Measurements from ENCODE around the gene CAPS2. TPM values are rescaled to one million over a fixed set of nuclear protein-coding genes. Genes with fewer than 3 reads are reported as not detected.

Gene CAPS2
- total RNA-seq, 4 donors from 2014 or later: 2.6 to 19.4 (median 8.4) TPM

DNA sequence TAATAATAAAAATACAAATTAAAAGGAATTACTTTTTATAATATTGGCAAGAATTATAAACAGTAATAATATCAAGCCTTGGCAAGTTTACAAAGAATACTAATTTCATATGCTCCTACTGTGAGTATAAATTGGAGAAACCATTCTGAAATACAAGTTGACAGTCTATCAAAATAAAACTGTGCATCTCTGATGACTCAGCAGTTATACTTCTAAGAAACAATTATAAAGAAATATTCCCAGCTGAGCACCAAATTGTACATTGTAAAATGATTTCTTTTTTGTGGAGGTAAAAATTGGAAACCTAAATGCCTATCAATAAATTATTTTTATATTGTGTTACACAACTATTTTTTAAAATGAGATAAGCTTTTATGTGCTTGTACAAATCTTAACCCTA lies 85.0 kb downstream of the CAPS2 start:
- no peak overlapping the region for H3K4me3 ChIP-seq
- no peak for DNase-seq (ENCODE audit: low spot score in 2 of 2)
- H3K27ac ChIP-seq: no peak overlapping the region
- H3K4me1 ChIP-seq: no peaks in the 10 kb centered on the region
- no peaks in the 10 kb centered on the region for H3K27me3 ChIP-seq
- H3K9me3 ChIP-seq: no peaks in the 10 kb centered on the region
- H3K36me3 ChIP-seq: no peaks in the 10 kb centered on the region
- TF ChIP-seq POLR2A (IDR thresholded peaks at IDR 0.05) (no peak), EP300 (IDR thresholded peaks at IDR 0.05) (no peak), CTCF (IDR thresholded peaks at IDR 0.05) (no peak), POLR2AphosphoS5 (IDR thresholded peaks at IDR 0.05) (no peak)

- H3K27me3 ChIP-seq: no peaks in the 10 kb centered on the region
- DNase-seq (ENCODE audit: low spot score in 2 of 2): no peak
- H3K27ac ChIP-seq: no peak overlapping the region
- no peak for TF ChIP-seq EP300 (IDR thresholded peaks at IDR 0.05)
- TF ChIP-seq CTCF (IDR thresholded peaks at IDR 0.05): no peak
- TF ChIP-seq POLR2AphosphoS5 (IDR thresholded peaks at IDR 0.05): no peak
- no peaks in the 10 kb centered on the region for H3K4me1 ChIP-seq
- H3K36me3 ChIP-seq: no peaks in the 10 kb centered on the region
- H3K9me3 ChIP-seq: no peaks in the 10 kb centered on the region
- H3K4me3 ChIP-seq: no peak overlapping the region
These were observed 90.1 kb downstream of the CAPS2 start for GRCh38 chr12:75239987-75240386.

GRCh38 chr12:75236206-75236605 lies 93.9 kb downstream of the CAPS2 start:
- DNase-seq (ENCODE audit: low spot score in 2 of 2): no peak
- Histone ChIP-seq H3K36me3 (no peaks in the 10 kb centered on the region), H3K27ac (no peak overlapping the region), H3K4me1 (no peaks in the 10 kb centered on the region), H3K4me3 (no peak overlapping the region), H3K27me3 (no peaks in the 10 kb centered on the region), H3K9me3 (peaks cover 3% of the 10 kb centered on the region)
- TF ChIP-seq POLR2AphosphoS5 (IDR thresholded peaks at IDR 0.05) (no peak), CTCF (IDR thresholded peaks at IDR 0.05) (no peak), EP300 (IDR thresholded peaks at IDR 0.05) (no peak), POLR2A (IDR thresholded peaks at IDR 0.05) (no peak)
- 47% methylated on average over 1 of the region's 1 CpG for WGBS

GRCh38 chr12:75227132-75227531 lies 103.0 kb downstream of the CAPS2 start:
- no peak for TF ChIP-seq POLR2AphosphoS5 (IDR thresholded peaks at IDR 0.05)
- no peak for TF ChIP-seq POLR2A (IDR thresholded peaks at IDR 0.05)
- no peak for TF ChIP-seq CTCF (IDR thresholded peaks at IDR 0.05)
- TF ChIP-seq EP300 (IDR thresholded peaks at IDR 0.05): no peak
- Histone ChIP-seq H3K27me3 (no peaks in the 10 kb centered on the region), H3K27ac (no peak overlapping the region), H3K36me3 (no peaks in the 10 kb centered on the region), H3K4me1 (no peaks in the 10 kb centered on the region), H3K9me3 (peaks cover 3% of the 10 kb centered on the region), H3K4me3 (no peak overlapping the region)
- DNase-seq (ENCODE audit: low spot score in 2 of 2): no peak
- WGBS: 92% methylated on average over 1 of the region's 1 CpG

Other genes starting within 250 kb of the CAPS2 start
- gene KCNC2, start 120.5 kb downstream of the CAPS2 start, total RNA-seq: under 1 TPM in 1 of 4 donors, not detected in 3; 0.21 TPM
- gene GLIPR1L1, start 4.3 kb upstream of the CAPS2 start, total RNA-seq: not detected
- gene GLIPR1L2, start 60.8 kb upstream of the CAPS2 start, total RNA-seq: 1 to 10 TPM in 3 of 4 donors, under 1 TPM in 1; 0.60 to 3.1 (median 2.3) TPM
- 1 to 10 TPM; 1.8 to 6.7 (median 4.4) TPM for gene GLIPR1, start 150.4 kb upstream of the CAPS2 start, total RNA-seq
- 10 to 100 TPM; 34.6 to 56.5 (median 39.1) TPM for gene KRR1, start 181.3 kb upstream of the CAPS2 start, total RNA-seq

All from suprapubic skin (tissue), 4 donors.